Measurements from ENCODE around the gene CXCL8. TPM values are rescaled to one million over a fixed set of nuclear protein-coding genes. Genes with fewer than 3 reads are reported as not detected.

CXCL8 gene
- total RNA-seq, 1 donor from 2014 or later = 0.49 TPM

GRCh38 chr4:73751830-73752229 is 11.5 kb downstream of the CXCL8 start:
- no peaks in the 10 kb centered on the region for H3K27me3 ChIP-seq
- intact Hi-C loops (cut with DNase I) = no loop called here
- no peak for TF ChIP-seq POLR2A (IDR thresholded peaks at IDR 0.05)
- no peak for TF ChIP-seq POLR2AphosphoS5 (IDR thresholded peaks at IDR 0.05; ENCODE audit: insufficient read depth in 1 of 2, low read depth in 1 of 2)
- TF ChIP-seq CTCF (IDR thresholded peaks at IDR 0.05) = no peak
- H3K9me3 ChIP-seq = no peaks in the 10 kb centered on the region
- no peak overlapping the region for H3K27ac ChIP-seq
- no peaks in the 10 kb centered on the region for H3K36me3 ChIP-seq
- H3K4me1 ChIP-seq = no peaks in the 10 kb centered on the region
- no peak overlapping the region for H3K4me3 ChIP-seq
- no peak for DNase-seq (ENCODE audit: extremely low spot score in 2 of 2)

GRCh38 chr4:73752424-73752823 is 12.1 kb downstream of the CXCL8 start:
- no peak for TF ChIP-seq CTCF (IDR thresholded peaks at IDR 0.05)
- TF ChIP-seq POLR2A (IDR thresholded peaks at IDR 0.05) = no peak
- TF ChIP-seq POLR2AphosphoS5 (IDR thresholded peaks at IDR 0.05; ENCODE audit: insufficient read depth in 1 of 2, low read depth in 1 of 2) = no peak

GRCh38 chr4:73753215-73753614 is 12.8 kb downstream of the CXCL8 start:
- H3K27me3 ChIP-seq = no peaks in the 10 kb centered on the region
- no peaks in the 10 kb centered on the region for H3K4me1 ChIP-seq
- no peaks in the 10 kb centered on the region for H3K9me3 ChIP-seq
- intact Hi-C loops (cut with DNase I) = no loop called here
- no peak overlapping the region for H3K4me3 ChIP-seq
- no peak overlapping the region for H3K27ac ChIP-seq
- no peak for DNase-seq (ENCODE audit: extremely low spot score in 2 of 2)
- TF ChIP-seq POLR2AphosphoS5 (IDR thresholded peaks at IDR 0.05; ENCODE audit: insufficient read depth in 1 of 2, low read depth in 1 of 2) = no peak
- no peak for TF ChIP-seq CTCF (IDR thresholded peaks at IDR 0.05)
- no peak for TF ChIP-seq POLR2A (IDR thresholded peaks at IDR 0.05)
- no peaks in the 10 kb centered on the region for H3K36me3 ChIP-seq

More at GRCh38 chr4:73752424-73752823, 12.1 kb downstream of the CXCL8 start:
- Histone ChIP-seq H3K36me3 (no peaks in the 10 kb centered on the region), H3K27ac (no peak overlapping the region), H3K9me3 (no peaks in the 10 kb centered on the region), H3K4me3 (no peak overlapping the region), H3K27me3 (no peaks in the 10 kb centered on the region), H3K4me1 (no peaks in the 10 kb centered on the region)
- no peak for DNase-seq (ENCODE audit: extremely low spot score in 2 of 2)
- intact Hi-C loops (cut with DNase I) = no loop called here

- H3K36me3 ChIP-seq = no peaks in the 10 kb centered on the region
- no peaks in the 10 kb centered on the region for H3K27me3 ChIP-seq
- H3K27ac ChIP-seq = no peak overlapping the region
- TF ChIP-seq CTCF (IDR thresholded peaks at IDR 0.05) (no peak), POLR2AphosphoS5 (IDR thresholded peaks at IDR 0.05; ENCODE audit: insufficient read depth in 1 of 2, low read depth in 1 of 2) (no peak), POLR2A (IDR thresholded peaks at IDR 0.05) (no peak)
- H3K4me1 ChIP-seq = no peaks in the 10 kb centered on the region
- DNase-seq (ENCODE audit: extremely low spot score in 2 of 2) = no peak
- no peaks in the 10 kb centered on the region for H3K9me3 ChIP-seq
- no peak overlapping the region for H3K4me3 ChIP-seq
- intact Hi-C loops (cut with DNase I) = no loop called here
Observed at GRCh38 chr4:73754934-73755333, 14.6 kb downstream of the CXCL8 start.

- Histone ChIP-seq H3K36me3 (no peaks in the 10 kb centered on the region), H3K27me3 (no peaks in the 10 kb centered on the region), H3K27ac (no peak overlapping the region), H3K9me3 (no peaks in the 10 kb centered on the region), H3K4me3 (no peak overlapping the region), H3K4me1 (no peaks in the 10 kb centered on the region)
- TF ChIP-seq POLR2A (IDR thresholded peaks at IDR 0.05) (no peak), POLR2AphosphoS5 (IDR thresholded peaks at IDR 0.05; ENCODE audit: insufficient read depth in 1 of 2, low read depth in 1 of 2) (no peak), CTCF (IDR thresholded peaks at IDR 0.05) (no peak)
- DNase-seq (ENCODE audit: extremely low spot score in 2 of 2) = no peak
- intact Hi-C loops (cut with DNase I) = no loop called here
Observed at GRCh38 chr4:73759357-73759756, 19.0 kb downstream of the CXCL8 start.
